ENCODE results near the gene COX4I2. TPM values are rescaled to one million over a fixed set of nuclear protein-coding genes. Genes with fewer than 3 reads are reported as not detected.
A peak's percentile ranks its signal among the peaks of the same experiment; 100 is the strongest.

Gene COX4I2
- total RNA-seq, 1 experiment from 2014 or later, result not detected

DNA sequence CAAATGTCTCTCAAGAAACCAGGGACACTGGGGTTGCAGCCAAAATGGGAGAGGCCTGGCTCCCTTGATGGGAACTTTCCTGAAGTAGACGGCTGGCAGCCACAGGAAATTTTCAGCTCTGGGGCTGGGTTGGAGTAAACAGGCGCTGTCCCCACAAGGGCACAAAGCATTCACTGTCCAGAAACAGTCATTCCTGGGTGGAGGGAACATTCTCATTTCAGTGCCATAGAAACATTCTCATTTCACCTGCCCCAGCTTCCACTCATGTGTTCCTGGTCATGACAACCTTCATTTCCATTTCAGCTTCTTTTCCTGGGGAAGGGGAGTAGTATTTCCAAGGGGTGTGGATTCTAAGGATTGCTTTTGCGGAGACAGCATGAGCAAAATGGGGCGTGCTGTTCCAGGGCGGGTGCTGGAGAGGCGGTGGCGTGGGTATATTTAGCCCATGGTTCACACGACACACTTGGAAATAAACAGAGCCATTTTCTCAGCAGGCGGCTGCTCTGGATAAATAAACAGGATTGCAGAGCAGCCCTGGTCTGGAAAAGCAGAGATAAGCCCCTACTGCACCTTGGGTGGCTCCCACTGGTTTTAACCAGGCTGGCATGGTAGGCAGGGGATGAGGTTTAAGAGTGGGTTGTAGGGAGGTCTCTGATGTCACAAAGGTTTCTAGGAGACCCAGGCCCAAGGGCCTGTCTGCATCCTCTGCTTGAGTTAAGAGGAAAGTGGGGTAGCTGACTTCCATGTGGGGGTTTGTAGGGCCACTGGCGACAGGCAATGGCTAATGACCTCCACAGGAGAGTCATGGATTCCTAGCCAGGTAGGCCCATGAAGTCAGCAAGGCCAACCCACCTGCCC is 32.9 kb downstream of the COX4I2 start:
- Histone ChIP-seq H3K27me3 (ENCODE audit: control insufficient read depth, insufficient read depth, low read length) (no peaks in the 10 kb centered on the region), H3K36me3 (ENCODE audit: control insufficient read depth, insufficient read depth, low read length) (no peaks in the 10 kb centered on the region), H3K4me3 (ENCODE audit: low read depth in 2 of 2, low read length in 2 of 2) (no peak overlapping the region), H3K9me3 (ENCODE audit: control insufficient read depth, insufficient read depth, low read depth, low read length) (no peaks in the 10 kb centered on the region), H3K27ac (ENCODE audit: low read length) (peak overlapping the region; percentile 34; the same call in 1 of the 2 replicates), H3K4me1 (ENCODE audit: control insufficient read depth, insufficient read depth, low read length) (peaks cover 41% of the 10 kb centered on the region)
- in situ Hi-C loops (cut with HindIII; ENCODE audit: low pct_unique_long_range_greater_than_20kb, low sequenced_read_pairs) (no loop called here), intact Hi-C loops (cut with micrococcal nuclease; ENCODE audit: unreplicated experiment) (no loop called here)
- BruUV-seq (replicated peaks), result no TSS peak
- ATAC-seq, result peak; percentile 18; the same call in 1 of the 2 replicates
- CTCF ChIA-PET, result interaction anchor here (1.5 kb wide), 1 partner anchor 9 kb away, joined by 5 read pairs; no protein-coding TSS in a partner anchor
- no peak for DNase-seq (ENCODE audit: low read depth, low spot score)
- TF ChIP-seq CTCF (IDR thresholded peaks at IDR 0.05) (no peak), TCF7L2 (IDR thresholded peaks at IDR 0.05; ENCODE audit: low read depth, low read length) (no peak), POLR2AphosphoS5 (IDR thresholded peaks at IDR 0.05; ENCODE audit: low read depth, low read length) (no peak; the same call in 1 of the 2 replicates)
- TF ChIP-seq, protein P1, sequence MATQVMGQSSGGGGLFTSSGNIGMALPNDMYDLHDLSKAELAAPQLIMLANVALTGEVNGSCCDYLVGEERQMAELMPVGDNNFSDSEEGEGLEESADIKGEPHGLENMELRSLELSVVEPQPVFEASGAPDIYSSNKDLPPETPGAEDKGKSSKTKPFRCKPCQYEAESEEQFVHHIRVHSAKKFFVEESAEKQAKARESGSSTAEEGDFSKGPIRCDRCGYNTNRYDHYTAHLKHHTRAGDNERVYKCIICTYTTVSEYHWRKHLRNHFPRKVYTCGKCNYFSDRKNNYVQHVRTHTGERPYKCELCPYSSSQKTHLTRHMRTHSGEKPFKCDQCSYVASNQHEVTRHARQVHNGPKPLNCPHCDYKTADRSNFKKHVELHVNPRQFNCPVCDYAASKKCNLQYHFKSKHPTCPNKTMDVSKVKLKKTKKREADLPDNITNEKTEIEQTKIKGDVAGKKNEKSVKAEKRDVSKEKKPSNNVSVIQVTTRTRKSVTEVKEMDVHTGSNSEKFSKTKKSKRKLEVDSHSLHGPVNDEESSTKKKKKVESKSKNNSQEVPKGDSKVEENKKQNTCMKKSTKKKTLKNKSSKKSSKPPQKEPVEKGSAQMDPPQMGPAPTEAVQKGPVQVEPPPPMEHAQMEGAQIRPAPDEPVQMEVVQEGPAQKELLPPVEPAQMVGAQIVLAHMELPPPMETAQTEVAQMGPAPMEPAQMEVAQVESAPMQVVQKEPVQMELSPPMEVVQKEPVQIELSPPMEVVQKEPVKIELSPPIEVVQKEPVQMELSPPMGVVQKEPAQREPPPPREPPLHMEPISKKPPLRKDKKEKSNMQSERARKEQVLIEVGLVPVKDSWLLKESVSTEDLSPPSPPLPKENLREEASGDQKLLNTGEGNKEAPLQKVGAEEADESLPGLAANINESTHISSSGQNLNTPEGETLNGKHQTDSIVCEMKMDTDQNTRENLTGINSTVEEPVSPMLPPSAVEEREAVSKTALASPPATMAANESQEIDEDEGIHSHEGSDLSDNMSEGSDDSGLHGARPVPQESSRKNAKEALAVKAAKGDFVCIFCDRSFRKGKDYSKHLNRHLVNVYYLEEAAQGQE (IDR thresholded peaks at IDR 0.05; ENCODE audit: insufficient read depth in 1 of 2, low read depth in 2 of 2, low read length in 1 of 2), result no peak; a peak in 1 of 4 replicates
- POLR2A ChIA-PET, result interaction anchor here (0.6 kb wide), 1 partner anchor 60 kb away, joined by 3 read pairs; no protein-coding TSS in a partner anchor

- CTCF ChIA-PET, result no interaction called here
Observed at GRCh38 chr20:31671324-31671723, 33.6 kb downstream of the COX4I2 start.

More at GRCh38 chr20:31671324-31671723, 33.6 kb downstream of the COX4I2 start:
- Histone ChIP-seq H3K36me3 (ENCODE audit: control insufficient read depth, insufficient read depth, low read length) (no peaks in the 10 kb centered on the region), H3K4me3 (ENCODE audit: low read depth in 2 of 2, low read length in 2 of 2) (no peak overlapping the region), H3K4me1 (ENCODE audit: control insufficient read depth, insufficient read depth, low read length) (peaks cover 48% of the 10 kb centered on the region), H3K27me3 (ENCODE audit: control insufficient read depth, insufficient read depth, low read length) (no peaks in the 10 kb centered on the region), H3K9me3 (ENCODE audit: control insufficient read depth, insufficient read depth, low read depth, low read length) (no peaks in the 10 kb centered on the region), H3K27ac (ENCODE audit: low read length) (peak overlapping the region; percentile 5; the same call in 1 of the 2 replicates)
- DNase-seq (ENCODE audit: low read depth, low spot score) (no peak), ATAC-seq (no peak)
- TF ChIP-seq, protein P1 (IDR thresholded peaks at IDR 0.05; ENCODE audit: insufficient read depth in 1 of 2, low read depth in 2 of 2, low read length in 1 of 2), result no peak
- TF ChIP-seq TCF7L2 (IDR thresholded peaks at IDR 0.05; ENCODE audit: low read depth, low read length) (no peak), CTCF (IDR thresholded peaks at IDR 0.05) (no peak), SIN3A (IDR thresholded peaks at IDR 0.05; ENCODE audit: borderline replicate concordance, insufficient read depth, low read depth, low read length) (no peak), POLR2AphosphoS5 (IDR thresholded peaks at IDR 0.05; ENCODE audit: low read depth, low read length) (no peak)
- in situ Hi-C loops (cut with HindIII; ENCODE audit: low pct_unique_long_range_greater_than_20kb, low sequenced_read_pairs) (no loop called here), intact Hi-C loops (cut with micrococcal nuclease; ENCODE audit: unreplicated experiment) (no loop called here)
- BruUV-seq (replicated peaks), result no TSS peak
- POLR2A ChIA-PET, result interaction anchor here (0.7 kb wide), 1 partner anchor 22 kb away, joined by 6 read pairs; no protein-coding TSS in a partner anchor

Data from Panc1 (cell line).